Measurements from ENCODE around the gene MPP1.

MPP1 gene

DNA sequence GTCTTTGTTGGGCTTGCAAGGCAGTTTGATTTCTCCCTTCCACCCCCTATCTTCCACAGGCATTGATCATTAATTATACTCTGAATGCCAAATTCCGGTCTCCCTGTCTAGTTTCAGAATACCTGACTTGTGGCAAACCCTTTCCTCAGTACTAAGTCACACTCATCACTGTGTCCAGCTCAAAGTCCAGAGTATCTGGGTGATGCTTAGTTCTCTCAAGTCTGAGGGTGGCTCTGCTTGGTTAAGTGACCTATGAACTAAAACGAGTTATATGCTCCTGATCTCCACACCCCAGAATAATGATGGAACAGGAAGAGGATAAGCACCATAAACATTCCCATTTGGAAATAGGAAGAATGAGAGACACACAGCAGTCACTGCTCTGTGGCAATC, 22.7 kb upstream of the MPP1 start:
- TF ChIP-seq TAF1 (IDR thresholded peaks at IDR 0.05; ENCODE audit: borderline replicate concordance, insufficient read depth, low read length) (no peak), POLR2AphosphoS5 (IDR thresholded peaks at IDR 0.05; ENCODE audit: low read depth, low read length) (no peak), FOXP2 (optimal IDR thresholded peaks at IDR 0.05; ENCODE audit: borderline replicate concordance, extremely low read depth, extremely low read length, insufficient read depth) (no peak), SIN3A (IDR thresholded peaks at IDR 0.05; ENCODE audit: borderline replicate concordance, insufficient read depth, low read length) (no peak)
- TF ChIP-seq, protein P1, sequence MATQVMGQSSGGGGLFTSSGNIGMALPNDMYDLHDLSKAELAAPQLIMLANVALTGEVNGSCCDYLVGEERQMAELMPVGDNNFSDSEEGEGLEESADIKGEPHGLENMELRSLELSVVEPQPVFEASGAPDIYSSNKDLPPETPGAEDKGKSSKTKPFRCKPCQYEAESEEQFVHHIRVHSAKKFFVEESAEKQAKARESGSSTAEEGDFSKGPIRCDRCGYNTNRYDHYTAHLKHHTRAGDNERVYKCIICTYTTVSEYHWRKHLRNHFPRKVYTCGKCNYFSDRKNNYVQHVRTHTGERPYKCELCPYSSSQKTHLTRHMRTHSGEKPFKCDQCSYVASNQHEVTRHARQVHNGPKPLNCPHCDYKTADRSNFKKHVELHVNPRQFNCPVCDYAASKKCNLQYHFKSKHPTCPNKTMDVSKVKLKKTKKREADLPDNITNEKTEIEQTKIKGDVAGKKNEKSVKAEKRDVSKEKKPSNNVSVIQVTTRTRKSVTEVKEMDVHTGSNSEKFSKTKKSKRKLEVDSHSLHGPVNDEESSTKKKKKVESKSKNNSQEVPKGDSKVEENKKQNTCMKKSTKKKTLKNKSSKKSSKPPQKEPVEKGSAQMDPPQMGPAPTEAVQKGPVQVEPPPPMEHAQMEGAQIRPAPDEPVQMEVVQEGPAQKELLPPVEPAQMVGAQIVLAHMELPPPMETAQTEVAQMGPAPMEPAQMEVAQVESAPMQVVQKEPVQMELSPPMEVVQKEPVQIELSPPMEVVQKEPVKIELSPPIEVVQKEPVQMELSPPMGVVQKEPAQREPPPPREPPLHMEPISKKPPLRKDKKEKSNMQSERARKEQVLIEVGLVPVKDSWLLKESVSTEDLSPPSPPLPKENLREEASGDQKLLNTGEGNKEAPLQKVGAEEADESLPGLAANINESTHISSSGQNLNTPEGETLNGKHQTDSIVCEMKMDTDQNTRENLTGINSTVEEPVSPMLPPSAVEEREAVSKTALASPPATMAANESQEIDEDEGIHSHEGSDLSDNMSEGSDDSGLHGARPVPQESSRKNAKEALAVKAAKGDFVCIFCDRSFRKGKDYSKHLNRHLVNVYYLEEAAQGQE (IDR thresholded peaks at IDR 0.05; ENCODE audit: insufficient read depth in 1 of 2, low read depth in 2 of 2, low read length in 2 of 2), result no peak

DNA sequence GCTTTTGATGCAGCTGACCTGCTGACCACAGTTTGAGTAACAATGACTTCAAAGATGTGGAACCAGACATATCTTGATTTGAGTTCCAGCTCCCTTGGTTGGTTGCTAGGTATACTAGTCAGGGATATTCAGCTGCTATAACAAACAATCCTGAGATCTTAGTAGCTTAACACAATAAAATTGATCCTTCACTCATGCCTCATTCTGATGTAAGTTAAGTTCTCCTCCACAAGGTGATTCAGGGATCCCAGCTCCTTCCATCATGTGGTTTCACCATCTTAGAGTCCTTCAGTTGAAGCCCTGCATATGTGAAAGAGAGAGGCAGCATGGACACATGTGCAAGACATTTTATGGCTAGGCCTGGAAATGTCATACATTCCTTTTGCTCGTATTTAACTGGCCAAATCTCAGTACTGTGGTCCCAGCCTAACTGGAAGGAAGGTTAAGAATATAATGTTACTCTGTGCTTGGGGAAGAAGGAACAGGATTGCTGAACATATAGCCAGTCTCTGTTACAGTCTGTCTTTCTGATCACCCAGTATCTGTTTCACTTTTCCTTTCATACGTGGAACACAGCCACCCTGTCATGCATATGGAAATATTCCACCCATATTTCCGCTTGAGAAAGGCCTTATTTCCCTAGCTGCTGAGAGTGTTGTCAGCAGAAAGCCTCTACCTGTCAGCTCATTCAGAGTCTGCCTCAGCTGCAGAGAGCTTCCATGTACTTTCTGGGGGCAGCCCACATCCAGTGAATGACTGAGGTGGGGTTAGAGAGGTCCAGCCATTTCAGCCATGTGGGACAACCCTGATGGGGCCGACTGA, 22.1 kb upstream of the MPP1 start:
- no peak for TF ChIP-seq TAF1 (IDR thresholded peaks at IDR 0.05; ENCODE audit: borderline replicate concordance, insufficient read depth, low read length)
- TF ChIP-seq SIN3A (IDR thresholded peaks at IDR 0.05; ENCODE audit: borderline replicate concordance, insufficient read depth, low read length), result no peak
- no peak for TF ChIP-seq FOXP2 (optimal IDR thresholded peaks at IDR 0.05; ENCODE audit: borderline replicate concordance, extremely low read depth, extremely low read length, insufficient read depth)
- no peak for TF ChIP-seq POLR2AphosphoS5 (IDR thresholded peaks at IDR 0.05; ENCODE audit: low read depth, low read length)
- TF ChIP-seq, protein P1 (IDR thresholded peaks at IDR 0.05; ENCODE audit: insufficient read depth in 1 of 2, low read depth in 2 of 2, low read length in 2 of 2), result no peak

DNA sequence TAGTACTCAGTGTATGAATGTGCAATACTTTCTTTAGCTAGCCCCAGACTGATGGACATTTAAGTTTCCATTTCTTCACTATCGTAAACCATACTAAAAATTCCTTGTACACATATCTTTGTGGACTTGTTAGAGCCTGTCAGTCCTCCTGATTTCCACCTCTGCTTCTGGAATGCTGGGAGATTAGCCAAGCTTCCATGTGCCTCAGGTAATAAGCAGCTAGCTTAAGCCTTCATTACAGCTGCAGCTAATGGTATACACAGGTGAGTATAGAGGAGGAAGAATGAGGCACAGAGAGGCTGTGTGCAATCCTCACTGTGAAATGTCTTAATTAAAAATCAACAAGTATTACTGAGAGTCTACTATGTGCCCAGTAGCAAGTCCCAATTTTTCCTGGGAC, 19.4 kb upstream of the MPP1 start:
- TF ChIP-seq FOXP2 (optimal IDR thresholded peaks at IDR 0.05; ENCODE audit: borderline replicate concordance, extremely low read depth, extremely low read length, insufficient read depth) (no peak), SIN3A (IDR thresholded peaks at IDR 0.05; ENCODE audit: borderline replicate concordance, insufficient read depth, low read length) (no peak), TAF1 (IDR thresholded peaks at IDR 0.05; ENCODE audit: borderline replicate concordance, insufficient read depth, low read length) (no peak), POLR2AphosphoS5 (IDR thresholded peaks at IDR 0.05; ENCODE audit: low read depth, low read length) (no peak)
- TF ChIP-seq, protein P1 (IDR thresholded peaks at IDR 0.05; ENCODE audit: insufficient read depth in 1 of 2, low read depth in 2 of 2, low read length in 2 of 2), result no peak

DNA sequence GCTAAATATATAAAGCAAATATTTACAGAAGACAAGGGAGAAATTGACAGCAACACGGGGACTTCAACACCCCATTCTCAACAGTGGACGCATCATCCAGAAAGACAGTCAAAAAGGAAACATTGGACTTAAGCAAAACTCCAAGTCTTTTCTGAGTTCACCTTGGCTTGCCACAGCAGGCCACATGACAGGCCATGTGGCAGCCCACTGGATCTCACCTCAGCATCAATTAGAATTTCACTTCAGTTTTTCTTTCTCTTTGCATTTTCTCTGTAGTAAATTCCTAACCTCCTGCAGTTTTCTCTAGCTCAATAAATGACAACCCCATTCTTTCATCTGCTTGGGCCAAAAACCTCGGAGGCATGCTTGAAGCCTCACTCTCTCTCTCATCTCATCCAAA, 16.7 kb upstream of the MPP1 start:
- no peak for TF ChIP-seq POLR2AphosphoS5 (IDR thresholded peaks at IDR 0.05; ENCODE audit: low read depth, low read length)
- no peak for TF ChIP-seq FOXP2 (optimal IDR thresholded peaks at IDR 0.05; ENCODE audit: borderline replicate concordance, extremely low read depth, extremely low read length, insufficient read depth)
- TF ChIP-seq TAF1 (IDR thresholded peaks at IDR 0.05; ENCODE audit: borderline replicate concordance, insufficient read depth, low read length), result no peak
- TF ChIP-seq, protein P1 (IDR thresholded peaks at IDR 0.05; ENCODE audit: insufficient read depth in 1 of 2, low read depth in 2 of 2, low read length in 2 of 2), result no peak
- TF ChIP-seq SIN3A (IDR thresholded peaks at IDR 0.05; ENCODE audit: borderline replicate concordance, insufficient read depth, low read length), result no peak

All from PFSK-1 (cell line).